H1 (cell line): ENCODE results near the gene TMEM200B.
"Not testable (repeated sequence)": the region's sequence is repeated elsewhere in the genome, so short reads cannot be mapped to it uniquely, and the experiment has no call there.

Source experiments
- ASH2L ChIP-seq: fragments of 200-600, 300-600 bp; sonication (generic); IDR thresholded peaks from one replicate; pipeline ENCODE4 v1.7.1; 2017; ENCODE audit warnings: low read length
- CEBPB ChIP-seq: IDR thresholded peaks from 2 replicates; pipeline ENCODE4 v1.6.1; 2012; ENCODE audit warnings: low read depth, low read length
- CHD2 ChIP-seq: IDR thresholded peaks from 2 replicates; pipeline ENCODE4 v1.6.1; 2012; ENCODE audit warnings: low read length, improper control_type of control experiment
- CTCF ChIP-seq, 3 experiments: IDR thresholded peaks; 1 replicate in 2 of 3; 2 replicates in 1 of 3; pipeline versions ENCODE4 v1.5.1 to v1.6.1; 2011; ENCODE audit warnings: low read length in 3 of 3, mild to moderate bottlenecking in 3 of 3, inconsistent platforms in 2 of 3, low read depth in 1 of 3, moderate library complexity in 1 of 3; ENCODE audit not compliant: insufficient read depth in 1 of 3; ENCODE audit errors: control extremely low read depth in 1 of 3
- EZH2 ChIP-seq: fragments of 200-600 bp; sonication (generic); IDR thresholded peaks from 2 replicates; pipeline ENCODE4 v1.7.1; 2012; ENCODE audit warnings: low read depth, mild to moderate bottlenecking, moderate library complexity, low read length, inconsistent platforms; ENCODE audit not compliant: severe bottlenecking
- GTF2F1 ChIP-seq: IDR thresholded peaks from 2 replicates; pipeline ENCODE4 v1.6.1; 2012; ENCODE audit warnings: low read depth, low read length, improper control_type of control experiment, borderline replicate concordance
- HDAC6 ChIP-seq: IDR thresholded peaks from one replicate; pipeline ENCODE4 v1.7.1; 2012; ENCODE audit warnings: low read depth, mild to moderate bottlenecking, inconsistent platforms, low read length, moderate library complexity
- JUND ChIP-seq: IDR thresholded peaks from 2 replicates; pipeline ENCODE4 v1.6.1; 2011; ENCODE audit warnings: mild to moderate bottlenecking, improper control_type of control experiment, low read length
- PHF8 ChIP-seq: fragments of 200-600 bp; sonication (generic); conservative IDR thresholded peaks from 2 replicates; pipeline ENCODE4 v1.7.1; 2012; ENCODE audit warnings: low read depth, mild to moderate bottlenecking, inconsistent platforms, low read length, moderate library complexity
- POLR2A ChIP-seq, 2 experiments: IDR thresholded peaks; 1 replicate in 1 of 2; 2 replicates in 1 of 2; pipeline ENCODE4 v1.6.1; 2011; ENCODE audit warnings: low read depth in 2 of 2, low read length in 2 of 2, mild to moderate bottlenecking in 2 of 2; ENCODE audit errors: control extremely low read depth in 1 of 2
- POLR2AphosphoS5 ChIP-seq: IDR thresholded peaks from 2 replicates; pipeline ENCODE4 v1.6.1; 2011; ENCODE audit warnings: low read depth, low read length
- SP2 ChIP-seq: IDR thresholded peaks from 2 replicates; pipeline ENCODE4 v1.6.1; 2012; ENCODE audit warnings: mild to moderate bottlenecking, low read length, inconsistent platforms

- not testable (repeated sequence) for TF ChIP-seq EZH2; POLR2AphosphoS5; GTF2F1; CEBPB; CHD2; POLR2A (IDR thresholded peaks at IDR 0.05; ENCODE audit: control extremely low read depth in 1 of 2, low read depth in 2 of 2, low read length in 2 of 2); SP2; ASH2L; HDAC6; PHF8; CTCF (IDR thresholded peaks at IDR 0.05; ENCODE audit: control extremely low read depth in 1 of 3, insufficient read depth in 1 of 3, low read depth in 1 of 3, low read length in 3 of 3); JUND
Observed at GRCh38 chr1:29108041-29108440, 15.7 kb downstream of the TMEM200B start.
